Body of pancreas (tissue), 4 donors: Measurements from ENCODE around the gene CBX6.

ENCODE experiments used
- CTCF ChIP-seq, 7 experiments: fragments of 450-650 bp in 4 of 7; fragments of 200-600 bp in 3 of 7; sonication (generic) in 3 of 7; IDR thresholded peaks; one replicate each; pipeline ENCODE4 v1.5.1; 2016 to 2019; ENCODE audit warnings: antibody characterized with exemption in 7 of 7
- POLR2A ChIP-seq, 3 donors: fragments of 450-650 bp; IDR thresholded peaks; one replicate each; pipeline ENCODE4 v1.6.1; 2016; ENCODE audit warnings: antibody characterized with exemption in 3 of 3, mild to moderate bottlenecking in 2 of 3

GRCh38 chr22:38882972-38883622, 11.1 kb upstream of the CBX6 start:
- TF ChIP-seq CTCF (IDR thresholded peaks at IDR 0.05), result no peak
- no peak for TF ChIP-seq POLR2A (IDR thresholded peaks at IDR 0.05)
